Sigmoid colon (tissue), 4 donors: Measurements from ENCODE around the gene RIMBP2.

Experiments used
- EP300 ChIP-seq, 4 donors: sonication (generic); formaldehyde crosslinking; IDR thresholded peaks; one replicate each; pipeline ENCODE4 v1.6.1; 2017; ENCODE audit warnings: antibody characterized with exemption in 4 of 4
- POLR2A ChIP-seq, 2 donors: fragments of 450-650 bp; IDR thresholded peaks; one replicate each; pipeline ENCODE4 v1.6.1; 2016; ENCODE audit warnings: antibody characterized with exemption in 2 of 2, mild to moderate bottlenecking in 2 of 2, moderate library complexity in 2 of 2

DNA sequence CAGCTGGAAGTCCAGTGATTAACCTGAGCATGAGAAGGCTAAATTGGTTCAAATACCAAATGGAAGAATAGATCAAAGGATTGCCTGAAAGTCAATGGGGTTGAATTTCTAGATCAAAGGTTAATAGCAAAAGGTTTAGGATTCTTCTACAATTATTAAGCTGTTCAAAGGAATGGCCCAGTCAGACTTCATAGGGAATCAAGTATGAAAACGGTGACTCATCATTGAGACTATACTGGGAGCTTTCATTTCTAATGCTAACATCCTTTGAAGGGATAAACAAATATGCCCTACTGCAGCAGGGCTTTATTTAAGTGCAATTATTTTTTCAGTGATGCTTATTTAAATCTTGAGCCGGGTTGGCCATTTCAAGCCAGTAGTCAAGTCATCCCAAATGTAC is 152.8 kb downstream of the RIMBP2 start:
- TF ChIP-seq EP300 (IDR thresholded peaks at IDR 0.05) (no peak), POLR2A (IDR thresholded peaks at IDR 0.05) (no peak)
